Upper lobe of left lung (tissue), 4 donors: ENCODE data around the gene STARD9.

Experiments used
- POLR2A ChIP-seq, 4 donors: fragments of 450-650 bp; IDR thresholded peaks; one replicate each; pipeline ENCODE4 v1.5.1; 2016 to 2017; ENCODE audit warnings: antibody characterized with exemption in 4 of 4, mild to moderate bottlenecking in 2 of 4
- POLR2AphosphoS5 ChIP-seq, 2 donors: sonication (generic); formaldehyde crosslinking; IDR thresholded peaks; one replicate each; pipeline ENCODE4 v1.5.1; 2017; ENCODE audit warnings: antibody characterized with exemption in 2 of 2
- TF ChIP-seq, protein P1 (sequence below), 6 experiments: fragments of 450-650 bp in 4 of 6; fragments of 200-600 bp in 2 of 6; sonication (generic) in 2 of 6; IDR thresholded peaks; one replicate each; pipeline ENCODE4 v1.5.1; 2016 to 2019; ENCODE audit warnings: antibody characterized with exemption in 6 of 6

GRCh38 chr15:42687740-42688139, 112.3 kb downstream of the STARD9 start:
- TF ChIP-seq, protein P1, sequence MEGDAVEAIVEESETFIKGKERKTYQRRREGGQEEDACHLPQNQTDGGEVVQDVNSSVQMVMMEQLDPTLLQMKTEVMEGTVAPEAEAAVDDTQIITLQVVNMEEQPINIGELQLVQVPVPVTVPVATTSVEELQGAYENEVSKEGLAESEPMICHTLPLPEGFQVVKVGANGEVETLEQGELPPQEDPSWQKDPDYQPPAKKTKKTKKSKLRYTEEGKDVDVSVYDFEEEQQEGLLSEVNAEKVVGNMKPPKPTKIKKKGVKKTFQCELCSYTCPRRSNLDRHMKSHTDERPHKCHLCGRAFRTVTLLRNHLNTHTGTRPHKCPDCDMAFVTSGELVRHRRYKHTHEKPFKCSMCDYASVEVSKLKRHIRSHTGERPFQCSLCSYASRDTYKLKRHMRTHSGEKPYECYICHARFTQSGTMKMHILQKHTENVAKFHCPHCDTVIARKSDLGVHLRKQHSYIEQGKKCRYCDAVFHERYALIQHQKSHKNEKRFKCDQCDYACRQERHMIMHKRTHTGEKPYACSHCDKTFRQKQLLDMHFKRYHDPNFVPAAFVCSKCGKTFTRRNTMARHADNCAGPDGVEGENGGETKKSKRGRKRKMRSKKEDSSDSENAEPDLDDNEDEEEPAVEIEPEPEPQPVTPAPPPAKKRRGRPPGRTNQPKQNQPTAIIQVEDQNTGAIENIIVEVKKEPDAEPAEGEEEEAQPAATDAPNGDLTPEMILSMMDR (IDR thresholded peaks at IDR 0.05) = no peak
- TF ChIP-seq POLR2A (IDR thresholded peaks at IDR 0.05) (no peak), POLR2AphosphoS5 (IDR thresholded peaks at IDR 0.05) (no peak)
